ENCODE data around the gene SLC24A3. TPM values are rescaled to one million over a fixed set of nuclear protein-coding genes. Genes with fewer than 3 reads are reported as not detected.

The SLC24A3 gene
- total RNA-seq, 4 donors from 2014 or later = 12.9 to 49.8 (median 27.6) TPM

DNA sequence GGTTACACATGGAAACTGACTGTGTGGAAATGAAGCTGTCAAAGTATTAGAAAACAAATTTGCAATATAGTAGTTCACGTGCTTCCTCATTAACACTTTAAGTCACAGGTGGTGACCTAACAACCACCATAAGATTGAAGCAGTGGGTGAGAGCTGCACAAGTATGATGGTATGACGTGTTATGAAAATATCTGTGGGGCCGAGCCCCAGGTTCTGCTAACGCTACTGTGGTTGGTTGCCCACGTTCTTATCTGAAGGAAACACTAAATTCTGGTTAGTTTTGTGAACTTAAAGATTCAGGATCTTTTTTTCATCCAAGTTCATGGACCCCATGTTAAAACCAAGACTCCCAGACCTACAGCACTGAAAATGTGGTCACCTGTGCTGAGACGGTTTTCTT, 302.6 kb downstream of the SLC24A3 start:
- H3K36me3 ChIP-seq = no peaks in the 10 kb centered on the region
- H3K4me3 ChIP-seq = no peak overlapping the region
- H3K4me1 ChIP-seq = no peaks in the 10 kb centered on the region
- H3K27ac ChIP-seq = no peak overlapping the region
- no peaks in the 10 kb centered on the region for H3K27me3 ChIP-seq
- DNase-seq = no peak
- TF ChIP-seq, protein P1, sequence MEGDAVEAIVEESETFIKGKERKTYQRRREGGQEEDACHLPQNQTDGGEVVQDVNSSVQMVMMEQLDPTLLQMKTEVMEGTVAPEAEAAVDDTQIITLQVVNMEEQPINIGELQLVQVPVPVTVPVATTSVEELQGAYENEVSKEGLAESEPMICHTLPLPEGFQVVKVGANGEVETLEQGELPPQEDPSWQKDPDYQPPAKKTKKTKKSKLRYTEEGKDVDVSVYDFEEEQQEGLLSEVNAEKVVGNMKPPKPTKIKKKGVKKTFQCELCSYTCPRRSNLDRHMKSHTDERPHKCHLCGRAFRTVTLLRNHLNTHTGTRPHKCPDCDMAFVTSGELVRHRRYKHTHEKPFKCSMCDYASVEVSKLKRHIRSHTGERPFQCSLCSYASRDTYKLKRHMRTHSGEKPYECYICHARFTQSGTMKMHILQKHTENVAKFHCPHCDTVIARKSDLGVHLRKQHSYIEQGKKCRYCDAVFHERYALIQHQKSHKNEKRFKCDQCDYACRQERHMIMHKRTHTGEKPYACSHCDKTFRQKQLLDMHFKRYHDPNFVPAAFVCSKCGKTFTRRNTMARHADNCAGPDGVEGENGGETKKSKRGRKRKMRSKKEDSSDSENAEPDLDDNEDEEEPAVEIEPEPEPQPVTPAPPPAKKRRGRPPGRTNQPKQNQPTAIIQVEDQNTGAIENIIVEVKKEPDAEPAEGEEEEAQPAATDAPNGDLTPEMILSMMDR (IDR thresholded peaks at IDR 0.05) = no peak
- no peak for TF ChIP-seq POLR2A (IDR thresholded peaks at IDR 0.05)
- no peaks in the 10 kb centered on the region for H3K9me3 ChIP-seq
- intact Hi-C loops (cut with DNase I; ENCODE audit: low total_unique reads) = no loop called here

DNA sequence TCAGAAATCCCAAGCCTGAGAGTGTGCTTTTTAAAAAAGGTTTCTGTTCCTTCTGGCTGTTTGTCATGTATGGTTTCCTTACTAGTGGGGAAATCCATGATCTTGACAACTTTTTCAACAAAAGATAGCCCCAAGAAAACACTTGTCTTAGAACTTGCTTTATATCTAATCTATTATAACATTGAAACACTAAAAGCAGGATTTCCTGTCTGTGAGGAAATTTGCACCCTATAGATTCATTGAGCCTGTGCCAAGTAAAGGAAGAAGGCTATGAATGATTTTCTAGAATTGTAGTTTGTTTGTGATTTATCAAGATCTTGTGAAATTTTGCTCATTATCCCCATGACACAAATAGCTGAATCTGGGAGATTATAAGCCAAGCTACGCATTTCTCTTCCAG, 307.0 kb downstream of the SLC24A3 start:
- TF ChIP-seq POLR2A (IDR thresholded peaks at IDR 0.05) = no peak
- TF ChIP-seq, protein P1 (IDR thresholded peaks at IDR 0.05) = no peak
- intact Hi-C loops (cut with DNase I; ENCODE audit: low total_unique reads) = no loop called here
- DNase-seq = no peak
- H3K9me3 ChIP-seq = no peaks in the 10 kb centered on the region
- H3K36me3 ChIP-seq = no peaks in the 10 kb centered on the region
- H3K4me3 ChIP-seq = no peak overlapping the region
- H3K27me3 ChIP-seq = no peaks in the 10 kb centered on the region
- no peaks in the 10 kb centered on the region for H3K4me1 ChIP-seq
- no peak overlapping the region for H3K27ac ChIP-seq

DNA sequence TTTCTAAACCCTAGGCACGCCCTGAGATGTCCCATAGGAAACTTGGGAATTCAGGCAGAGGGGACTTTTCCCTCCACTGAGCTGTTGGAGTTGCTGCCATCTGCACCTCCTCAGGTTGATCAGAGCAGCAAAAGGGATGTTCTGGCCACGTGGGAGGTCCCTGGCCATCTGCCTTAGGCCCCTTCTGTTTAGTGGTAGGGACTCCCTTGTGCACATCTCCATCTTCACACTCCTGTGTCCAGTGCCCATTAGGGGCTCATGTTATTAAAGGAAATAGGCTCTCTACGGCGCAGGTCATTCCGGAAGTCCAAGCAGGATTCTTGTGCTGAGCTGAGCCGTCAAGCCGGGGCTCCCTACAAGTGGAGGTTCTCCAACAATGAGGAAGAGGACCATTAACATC, 307.8 kb downstream of the SLC24A3 start:
- Histone ChIP-seq H3K4me1 (no peaks in the 10 kb centered on the region), H3K4me3 (no peak overlapping the region), H3K27me3 (no peaks in the 10 kb centered on the region), H3K27ac (no peak overlapping the region), H3K9me3 (no peaks in the 10 kb centered on the region), H3K36me3 (no peaks in the 10 kb centered on the region)
- TF ChIP-seq, protein P1 (IDR thresholded peaks at IDR 0.05) = no peak
- no peak for TF ChIP-seq POLR2A (IDR thresholded peaks at IDR 0.05)
- DNase-seq = no peak
- intact Hi-C loops (cut with DNase I; ENCODE audit: low total_unique reads) = no loop called here

DNA sequence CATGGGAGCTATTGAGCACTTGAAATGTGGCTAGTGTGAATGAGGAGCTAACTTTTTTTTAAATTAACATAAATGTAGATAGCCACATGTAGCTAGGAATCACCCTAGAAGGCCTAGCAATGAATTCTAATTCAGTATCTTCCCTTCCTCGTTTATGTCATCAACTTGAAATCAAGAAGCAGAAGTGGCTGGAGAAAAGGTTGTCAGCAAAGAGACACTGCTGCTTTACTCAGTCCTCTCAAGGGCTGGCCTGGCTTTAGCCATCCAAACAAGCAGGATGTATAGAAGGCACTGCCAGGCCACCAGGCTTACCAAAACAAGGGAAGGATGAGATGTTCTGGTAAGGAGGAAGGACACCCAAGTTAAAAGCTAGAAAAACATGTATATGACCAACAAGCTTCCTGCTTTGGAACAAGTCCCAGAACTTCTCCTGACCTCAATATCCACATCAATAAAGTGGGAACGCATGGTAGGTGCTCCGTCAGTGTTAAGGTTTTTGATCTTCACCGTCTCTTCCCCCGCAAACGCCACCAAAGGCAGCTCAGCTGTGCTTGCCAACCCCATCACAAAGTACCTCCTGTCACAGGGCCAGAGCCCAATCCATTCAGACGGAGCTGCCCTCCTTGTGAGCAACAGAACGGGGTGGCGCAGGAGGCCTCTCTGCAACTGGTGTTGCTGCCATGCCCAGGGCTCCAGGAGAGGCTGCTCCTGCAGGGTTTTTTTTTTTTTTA, 309.8 kb downstream of the SLC24A3 start:
- H3K27ac ChIP-seq = no peak overlapping the region
- no peak for DNase-seq
- intact Hi-C loops (cut with DNase I; ENCODE audit: low total_unique reads) = no loop called here

More for the DNA sequence above, 309.8 kb downstream of the SLC24A3 start:
- Histone ChIP-seq H3K4me3 (no peak overlapping the region), H3K27me3 (no peaks in the 10 kb centered on the region), H3K4me1 (no peaks in the 10 kb centered on the region), H3K9me3 (no peaks in the 10 kb centered on the region), H3K36me3 (no peaks in the 10 kb centered on the region)
- TF ChIP-seq, protein P1 (IDR thresholded peaks at IDR 0.05) = no peak
- no peak for TF ChIP-seq POLR2A (IDR thresholded peaks at IDR 0.05)
